Temporal lobe (tissue), 1 donor: ENCODE results near the gene MGAT3. TPM values are rescaled to one million over a fixed set of nuclear protein-coding genes. Genes with fewer than 3 reads are reported as not detected.

Source experiments
- total RNA-seq: library from RNA; depleted of rRNA; stranded (reverse); fragments of >200 nt; gene quantifications from one replicate; pipeline ENCODE4 v1.2.3, GENCODE V29; 2014

MGAT3 gene
- total RNA-seq, 1 donor from 2014 or later, result 25.6 TPM

Other genes starting within 250 kb of the MGAT3 start
- 4.4 TPM for gene PDGFB, start 212.0 kb upstream of the MGAT3 start, total RNA-seq
- gene RPL3, start 137.4 kb upstream of the MGAT3 start, total RNA-seq, result 1,109 TPM
- 53.8 TPM for gene SYNGR1, start 107.0 kb upstream of the MGAT3 start, total RNA-seq
- 15.2 TPM for gene TAB1, start 57.2 kb upstream of the MGAT3 start, total RNA-seq
- 17.5 TPM for gene MIEF1, start 45.3 kb downstream of the MGAT3 start, total RNA-seq
- gene ATF4, start 63.5 kb downstream of the MGAT3 start, total RNA-seq, result 72.0 TPM
- 31.7 TPM for gene RPS19BP1, start 75.7 kb downstream of the MGAT3 start, total RNA-seq
- gene CACNA1I, start 113.7 kb downstream of the MGAT3 start, total RNA-seq, result 10.1 TPM